HTERT RPE-1 (cell line): ENCODE measurements around the gene PAQR3.

Experiments
- in situ Hi-C: fragments of 300-500 bp; cut with MboI; formaldehyde crosslinking; loops from 4 replicates; pipeline ENCODE4 v1.14.3; 2020; ENCODE audit warnings: low sequenced_read_pairs

PAQR3 gene, protein sequence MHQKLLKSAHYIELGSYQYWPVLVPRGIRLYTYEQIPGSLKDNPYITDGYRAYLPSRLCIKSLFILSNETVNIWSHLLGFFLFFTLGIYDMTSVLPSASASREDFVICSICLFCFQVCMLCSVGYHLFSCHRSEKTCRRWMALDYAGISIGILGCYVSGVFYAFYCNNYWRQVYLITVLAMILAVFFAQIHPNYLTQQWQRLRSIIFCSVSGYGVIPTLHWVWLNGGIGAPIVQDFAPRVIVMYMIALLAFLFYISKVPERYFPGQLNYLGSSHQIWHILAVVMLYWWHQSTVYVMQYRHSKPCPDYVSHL

DNA sequence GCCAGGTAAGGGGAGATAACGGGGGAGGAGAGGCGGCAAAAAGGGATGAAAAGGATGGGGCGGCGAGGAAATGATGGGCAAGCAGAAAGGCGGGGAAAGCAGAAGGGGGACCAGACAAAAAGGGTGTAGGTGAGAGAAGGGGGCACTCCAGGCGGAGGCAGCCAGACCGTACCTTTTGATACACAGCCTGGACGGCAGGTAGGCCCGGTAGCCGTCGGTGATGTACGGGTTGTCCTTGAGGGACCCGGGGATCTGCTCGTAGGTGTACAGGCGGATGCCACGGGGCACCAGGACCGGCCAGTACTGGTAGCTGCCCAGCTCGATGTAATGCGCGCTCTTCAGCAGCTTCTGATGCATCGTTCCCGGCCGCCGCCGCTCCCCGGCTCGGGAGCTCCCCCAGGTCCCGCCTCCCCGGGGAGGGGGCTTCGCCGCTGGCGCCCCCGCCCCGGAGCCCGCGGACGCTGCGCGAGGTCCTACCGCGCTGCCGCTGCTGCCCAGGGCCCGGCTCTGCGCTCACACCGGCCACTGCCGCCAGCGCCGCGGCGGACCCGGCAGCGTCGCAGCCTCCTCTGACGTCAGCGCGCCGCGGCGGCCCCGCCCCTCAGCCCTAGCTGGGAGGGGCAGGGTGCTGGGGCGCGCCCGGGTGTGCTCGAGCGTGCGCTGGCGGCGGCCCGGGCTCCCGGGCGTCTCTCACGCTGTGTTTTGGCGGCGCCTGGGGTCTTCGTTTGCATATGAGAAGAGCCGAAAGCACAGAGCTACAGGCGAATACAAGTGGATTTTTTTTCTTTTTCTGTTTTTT is at the start of gene PAQR3:
PAQR3 (minus strand) TSS at position 571 of the 799 bp plus-strand sequence; CDS start at position 357, 214 bp downstream.
- in situ Hi-C loops: no loop called here

DNA sequence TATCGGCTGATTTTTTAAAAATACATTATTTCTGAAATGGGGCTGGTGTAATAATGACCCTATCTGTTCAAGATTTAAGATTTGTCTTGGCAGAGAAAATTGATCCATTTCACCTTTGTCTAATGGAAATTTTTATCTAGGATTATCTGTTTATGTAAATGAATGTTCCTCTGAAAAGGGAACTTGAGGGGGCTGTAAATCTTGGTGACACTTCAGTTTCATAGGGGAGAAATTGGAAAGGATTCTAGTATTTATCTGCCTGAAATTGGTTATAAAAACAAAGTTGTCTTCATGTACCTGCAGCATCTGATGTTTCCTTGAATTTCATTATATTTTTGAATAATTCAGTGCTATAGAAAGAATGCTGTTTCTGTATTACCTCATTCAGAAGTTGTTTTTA is 48.4 kb upstream of the PAQR3 start:
- in situ Hi-C loops: no loop called here

DNA sequence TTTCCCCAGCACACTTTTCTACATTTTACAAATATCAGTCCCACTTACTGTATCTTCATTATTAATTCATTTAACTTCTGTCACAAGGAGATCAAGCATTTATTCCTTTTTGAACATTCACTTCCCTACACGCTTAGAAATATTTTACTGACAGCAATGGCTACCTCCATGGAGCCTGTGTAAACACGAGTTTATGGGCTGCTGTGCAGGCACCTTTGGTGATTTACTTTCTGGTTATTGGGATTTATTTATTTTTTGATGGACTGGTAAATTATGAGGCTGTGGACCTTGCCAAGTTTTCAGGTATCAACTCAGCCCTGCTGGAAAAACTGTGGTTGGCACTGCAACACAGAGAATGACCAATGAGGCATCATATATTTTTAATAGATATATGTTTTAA is 45.4 kb upstream of the PAQR3 start:
- in situ Hi-C loops: no loop called here

DNA sequence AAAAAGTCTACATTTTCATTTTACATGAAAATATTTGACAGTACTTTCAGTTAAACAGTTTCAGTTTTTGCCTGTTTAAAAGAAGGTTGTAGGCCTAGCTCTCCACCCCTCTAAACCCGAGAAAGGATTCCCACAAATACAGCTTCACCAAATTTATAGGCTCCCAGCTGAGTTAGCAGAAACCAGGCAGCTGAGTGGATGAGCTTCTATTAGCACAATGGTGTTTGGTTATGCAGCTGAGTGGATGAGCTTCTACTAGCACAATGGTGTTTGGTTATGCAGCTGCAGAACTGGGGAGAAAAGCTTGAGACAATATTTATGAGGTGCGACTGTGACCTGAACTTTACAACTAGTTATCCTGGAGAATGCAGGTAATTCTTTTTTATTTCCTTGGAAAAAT is 36.6 kb upstream of the PAQR3 start:
- in situ Hi-C loops: no loop called here

DNA sequence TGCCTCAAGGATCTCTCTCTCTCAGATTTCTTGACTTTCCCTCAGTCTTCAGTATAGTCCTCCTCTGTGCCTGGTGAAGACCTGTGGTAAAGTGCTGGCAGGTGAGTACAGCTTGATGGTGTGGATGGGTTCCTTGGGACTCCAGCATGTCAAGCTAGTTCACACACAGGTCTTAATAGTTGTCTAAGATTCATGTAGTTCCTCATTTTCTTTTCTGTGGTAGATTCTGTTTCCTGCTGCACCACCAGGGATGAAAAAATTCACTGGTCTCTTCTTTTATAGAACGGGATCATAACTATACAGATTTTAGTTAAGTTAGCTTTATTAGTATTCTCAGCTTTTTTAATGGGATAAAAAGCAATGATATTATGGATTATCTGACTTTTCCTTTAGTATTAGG is 32.5 kb upstream of the PAQR3 start:
- in situ Hi-C loops: no loop called here

DNA sequence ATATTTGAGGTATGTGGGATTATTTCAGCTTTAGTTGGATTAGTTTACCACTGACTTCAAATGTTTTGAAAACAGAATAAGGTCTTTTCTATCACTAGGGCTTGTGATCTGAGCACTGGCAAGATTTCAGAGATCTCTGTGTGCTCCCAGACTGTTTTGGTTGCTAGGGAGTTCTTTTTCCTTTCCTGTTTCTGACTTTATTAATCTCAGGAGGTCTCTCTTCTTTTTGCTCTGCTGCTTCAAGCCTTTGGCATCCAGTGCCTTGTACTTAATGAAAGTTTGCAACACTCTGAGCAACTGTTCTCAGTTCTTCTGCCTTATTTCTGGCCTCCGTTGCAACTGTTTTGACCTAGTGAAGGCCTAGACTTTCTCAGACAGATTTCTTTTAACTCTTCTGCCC is 32.1 kb upstream of the PAQR3 start:
- in situ Hi-C loops: no loop called here

DNA sequence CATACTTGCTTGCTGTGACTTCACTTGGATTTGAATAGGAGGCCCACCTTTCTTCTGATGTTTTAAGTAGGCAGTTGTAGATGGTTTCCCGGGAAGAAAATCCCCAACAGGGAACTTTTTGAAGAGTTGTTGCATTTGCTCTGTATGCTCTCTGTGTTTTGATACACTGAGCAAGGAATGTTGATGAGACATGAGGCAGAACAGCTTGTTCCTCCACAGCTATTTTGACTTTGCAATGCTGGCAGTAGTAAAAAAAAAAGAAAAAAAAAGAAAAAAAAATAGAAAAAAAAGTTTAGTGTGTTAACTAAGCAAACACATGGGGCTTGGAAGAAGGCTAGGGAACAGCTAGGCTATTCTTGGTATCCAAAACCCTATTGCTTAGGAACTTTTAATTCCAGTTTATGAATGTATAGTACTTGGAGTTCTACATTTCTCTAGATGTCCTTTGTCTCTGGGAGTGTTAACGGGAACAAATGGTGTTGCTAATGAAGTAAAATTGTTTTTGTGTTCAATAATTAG is 23.4 kb upstream of the PAQR3 start:
- in situ Hi-C loops: no loop called here

DNA sequence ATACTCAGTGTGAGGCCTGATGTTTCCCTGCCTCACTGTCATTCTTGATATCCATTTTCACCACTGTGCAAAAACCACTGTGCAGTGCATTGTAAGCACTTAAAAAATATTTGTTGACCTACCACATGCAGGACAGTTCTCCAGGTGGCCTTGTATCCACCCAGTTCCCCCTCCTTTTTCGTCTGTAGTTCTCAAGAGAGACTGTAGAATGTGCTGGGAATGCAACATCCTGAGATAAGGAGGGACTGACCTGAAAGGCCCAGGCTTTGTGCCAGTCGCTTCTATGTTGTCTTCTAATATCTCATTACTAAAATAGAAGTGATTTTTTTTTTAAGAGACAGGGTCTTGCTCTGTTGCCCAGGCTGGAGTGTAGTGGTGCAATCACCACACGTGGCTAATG is 21.7 kb upstream of the PAQR3 start:
- in situ Hi-C loops: no loop called here

DNA sequence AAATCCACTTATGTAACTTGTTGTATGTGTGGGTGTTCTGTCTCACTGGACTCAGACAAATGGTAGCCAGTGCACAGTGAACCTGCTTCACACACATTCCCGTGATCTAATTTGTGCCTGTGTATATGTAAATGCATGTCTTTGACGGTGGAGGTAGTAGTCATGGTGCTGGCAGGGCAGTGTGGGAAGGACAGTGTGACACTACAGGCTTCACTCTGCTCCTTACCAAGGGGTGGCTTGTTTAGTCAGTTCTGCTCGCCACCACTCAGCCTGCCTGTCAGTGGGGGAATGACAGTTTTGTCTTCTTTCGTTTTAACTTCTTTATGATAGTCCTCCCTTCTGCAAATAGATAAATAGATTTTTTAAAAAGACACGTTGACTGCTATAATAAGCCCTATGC is 17.7 kb upstream of the PAQR3 start:
- in situ Hi-C loops: no loop called here

DNA sequence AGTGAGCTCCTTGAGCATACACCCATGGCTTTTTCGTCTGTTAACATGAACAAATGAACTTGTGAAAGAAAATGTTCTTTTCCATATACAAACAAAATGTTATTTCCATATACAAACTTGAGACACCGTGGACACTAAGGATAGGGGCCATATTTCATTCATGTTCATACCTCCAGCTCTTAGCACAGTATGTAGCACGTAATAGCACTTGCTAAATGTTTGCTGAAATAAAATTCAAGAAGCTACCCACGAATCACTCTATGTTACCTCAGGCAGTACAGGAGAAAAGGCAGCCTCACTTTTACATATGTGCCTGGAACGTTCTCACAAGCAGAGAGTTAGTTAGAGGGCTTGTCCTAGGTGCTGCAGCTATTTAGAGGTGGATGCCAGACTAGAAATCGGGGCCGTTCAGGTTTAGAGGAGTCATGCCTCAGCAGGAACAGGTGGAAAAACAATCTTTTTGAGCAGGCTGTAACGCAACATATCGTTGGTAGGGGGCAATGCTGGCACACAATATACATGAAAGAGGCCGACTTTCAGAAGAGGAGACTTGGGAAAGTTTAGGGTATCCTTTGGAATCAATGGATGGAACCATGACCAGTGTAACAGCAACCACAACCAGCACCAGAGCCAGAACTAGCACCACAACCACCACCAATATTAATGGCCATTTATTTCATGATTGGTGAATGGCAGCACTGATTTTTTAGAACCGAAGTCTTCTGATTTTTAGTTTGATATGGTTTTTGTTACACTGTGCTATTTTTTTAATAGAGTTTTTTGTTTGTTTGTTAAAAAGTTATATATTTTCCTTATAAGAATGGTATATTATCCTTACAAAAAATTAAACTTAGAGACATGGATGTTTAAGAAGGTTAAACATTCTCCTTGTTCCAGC is 14.8 kb upstream of the PAQR3 start:
- in situ Hi-C loops: no loop called here

DNA sequence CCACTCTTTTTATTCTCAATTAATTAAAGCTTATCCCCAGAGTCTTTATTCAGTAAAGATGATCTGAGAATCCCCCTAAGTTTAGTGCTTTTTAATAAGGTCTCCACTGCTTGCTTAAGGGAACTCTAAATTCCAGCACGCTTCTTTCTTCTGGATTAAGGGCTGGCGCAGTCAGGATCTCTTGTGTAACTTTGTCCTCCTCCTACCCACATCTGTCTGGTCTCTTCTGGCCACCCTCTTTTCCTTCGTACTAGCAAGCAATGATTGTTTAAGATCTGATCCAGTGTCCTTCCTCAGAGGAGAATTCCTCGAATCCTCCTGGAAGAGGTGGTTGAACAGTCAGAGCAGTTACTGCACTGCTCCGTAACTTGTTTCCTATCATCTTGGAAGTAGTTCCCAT is 14.0 kb upstream of the PAQR3 start:
- in situ Hi-C loops: no loop called here

DNA sequence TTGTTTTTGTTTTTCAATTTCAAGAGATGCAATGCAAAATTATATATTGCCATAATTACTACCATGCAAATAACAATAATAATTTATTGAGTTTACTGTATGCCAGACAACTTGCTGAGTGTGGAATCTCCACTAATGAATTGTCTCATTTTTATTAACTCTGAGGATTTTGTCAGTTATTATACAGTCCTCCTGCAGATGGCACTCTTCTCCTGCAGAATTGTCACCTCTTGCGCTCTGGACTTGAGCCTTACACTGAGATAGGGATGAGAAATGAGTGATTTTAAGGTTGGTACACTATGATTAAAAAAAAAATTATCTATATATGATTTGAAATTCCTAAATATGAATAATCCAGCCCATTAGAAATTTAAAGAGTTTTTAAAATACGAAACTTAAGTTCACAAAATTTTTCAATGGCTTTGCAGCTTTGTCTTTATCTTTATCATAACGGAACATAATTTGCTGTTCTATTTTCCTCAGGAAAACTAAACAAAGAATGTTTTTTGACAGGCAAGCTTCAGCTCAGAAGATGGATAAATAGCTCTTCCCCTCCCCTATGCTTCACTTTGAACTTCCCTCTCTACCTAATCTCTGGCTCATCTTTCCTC is 12.7 kb upstream of the PAQR3 start:
- in situ Hi-C loops: no loop called here

DNA sequence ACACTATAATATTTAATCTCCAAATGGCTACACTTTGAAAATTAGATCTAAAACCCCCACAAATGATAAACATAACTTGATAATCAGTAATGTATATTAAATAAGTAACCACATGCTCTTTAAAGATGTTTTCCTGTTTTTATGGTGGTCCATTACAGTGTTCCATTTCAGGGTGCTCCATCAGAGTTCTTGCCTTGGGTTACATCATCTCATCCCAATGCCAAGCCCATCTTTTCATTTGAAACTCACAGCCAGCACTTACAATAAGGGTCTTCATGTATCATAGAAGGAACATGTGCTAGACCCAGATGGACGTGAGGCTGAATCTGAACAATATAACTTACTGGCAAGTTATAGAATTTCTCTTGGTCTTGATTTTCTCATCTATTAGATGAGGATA is 10.5 kb upstream of the PAQR3 start:
- in situ Hi-C loops: no loop called here

DNA sequence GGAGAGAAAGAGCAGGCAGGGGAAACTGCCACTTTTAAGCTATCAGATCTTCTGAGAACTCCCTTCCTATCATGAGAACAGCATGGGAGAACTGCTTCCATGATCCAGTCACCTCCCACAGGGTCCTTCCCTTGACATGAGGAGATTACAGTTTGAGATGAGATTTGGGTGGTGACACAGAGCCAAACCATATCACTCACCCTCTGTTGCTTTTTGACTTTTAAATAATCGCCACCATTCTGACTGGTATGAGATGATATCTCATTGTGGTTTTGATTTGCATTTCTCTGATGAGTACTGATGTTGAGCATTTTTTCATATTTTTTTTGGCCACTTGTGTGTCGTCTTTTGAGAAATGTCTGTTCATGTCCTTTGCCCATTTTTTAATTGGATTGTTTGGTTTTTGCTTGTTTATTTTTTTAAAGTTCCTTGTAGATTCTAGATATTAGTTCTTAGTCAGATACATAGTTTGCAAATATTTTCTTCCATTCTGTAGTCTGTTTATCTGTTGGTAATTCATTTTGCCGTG is 6.5 kb upstream of the PAQR3 start:
- in situ Hi-C loops: no loop called here

DNA sequence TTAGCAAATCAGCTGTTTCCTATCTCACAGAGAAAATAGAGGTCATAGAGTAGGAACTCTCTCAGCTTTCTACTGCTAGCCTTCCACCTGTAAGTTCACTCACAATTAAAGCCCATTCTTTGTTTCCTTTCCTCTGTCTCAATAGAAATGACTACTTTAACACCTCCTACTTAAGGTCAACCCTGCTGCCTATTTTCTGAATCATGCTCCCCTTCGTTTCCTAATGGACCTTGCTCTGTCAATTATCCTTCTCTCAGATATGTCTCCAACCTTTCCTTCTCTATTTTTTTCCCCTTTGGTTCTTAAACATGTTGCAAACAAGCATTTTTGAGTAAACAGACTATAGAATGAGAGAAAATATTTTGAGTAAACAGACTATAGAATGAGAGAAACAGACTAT is 5.1 kb upstream of the PAQR3 start:
- in situ Hi-C loops: no loop called here

DNA sequence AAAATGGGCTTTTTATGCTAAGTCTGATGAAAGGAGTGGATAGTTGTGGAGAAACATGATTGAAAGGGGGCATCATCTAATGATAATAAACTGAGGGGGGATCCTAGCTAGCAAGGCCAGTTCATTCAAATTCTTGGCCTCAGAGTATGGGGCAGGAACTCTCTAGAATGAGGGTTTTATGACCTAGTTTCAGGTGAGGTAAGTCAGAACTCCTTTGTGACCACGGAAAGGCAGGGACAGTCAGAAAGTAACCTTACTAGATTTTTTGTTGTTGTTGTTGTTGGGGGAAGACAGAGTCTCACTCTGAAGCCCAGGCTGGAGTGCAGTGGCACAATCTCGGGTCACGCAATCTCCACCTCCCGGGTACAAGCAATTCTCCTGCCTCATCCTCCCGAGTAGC is 1.5 kb upstream of the PAQR3 start:
- in situ Hi-C loops: no loop called here

DNA sequence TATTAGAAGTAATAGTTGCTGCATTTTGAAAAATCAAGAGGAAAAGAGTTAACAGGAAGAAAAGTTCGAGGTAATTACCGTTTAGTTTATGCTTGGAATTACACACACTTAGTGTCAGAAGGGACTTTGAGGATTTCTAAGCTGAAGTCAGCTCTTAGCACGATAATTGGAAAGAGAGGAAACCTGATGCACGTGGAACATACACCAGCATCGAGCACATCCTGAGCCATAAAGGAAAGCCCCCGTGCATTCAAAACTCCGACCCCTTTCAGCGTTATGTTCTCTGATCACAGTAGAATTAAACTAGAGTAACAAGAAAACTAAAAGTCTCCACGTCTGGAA is 400 bp upstream of the PAQR3 start:
- in situ Hi-C loops: no loop called here

DNA sequence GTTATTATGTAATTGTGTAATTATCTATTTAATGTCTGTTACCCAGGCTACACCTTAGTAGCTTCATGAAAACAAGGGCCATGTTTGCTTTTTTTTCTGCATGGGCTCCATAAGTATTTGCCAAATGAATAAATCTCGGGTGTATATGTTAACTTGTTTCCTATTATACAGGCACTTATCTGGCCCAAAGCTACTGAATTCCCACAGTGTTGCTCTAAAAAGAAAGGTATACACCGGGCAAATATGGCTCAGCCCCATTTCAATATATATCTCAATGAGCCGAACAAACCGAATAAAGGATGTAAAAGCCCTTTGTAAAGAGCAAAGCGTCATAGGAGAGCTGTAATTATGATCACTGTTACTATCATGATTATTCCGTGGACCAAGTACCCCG is 767 bp downstream of the PAQR3 start:
- in situ Hi-C loops: no loop called here

DNA sequence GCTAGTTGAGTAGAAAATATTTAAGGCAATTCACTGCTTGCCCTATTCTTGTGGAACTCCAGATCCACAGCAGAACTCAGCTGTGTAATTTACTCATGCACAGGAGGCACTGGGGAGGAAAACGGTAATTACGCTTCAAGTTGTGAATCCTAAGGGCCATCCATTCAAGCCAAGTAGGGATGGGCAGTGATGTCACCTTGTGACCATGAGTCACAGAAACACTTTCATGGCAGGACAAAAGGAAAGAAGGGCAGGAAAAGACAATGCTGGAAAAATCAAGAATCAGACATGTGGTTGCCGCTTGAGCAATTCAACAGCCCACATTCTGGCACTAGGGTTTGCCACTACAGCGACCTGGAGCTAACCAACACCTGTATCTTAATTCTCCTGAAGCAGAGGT is 1.4 kb downstream of the PAQR3 start:
- in situ Hi-C loops: no loop called here

DNA sequence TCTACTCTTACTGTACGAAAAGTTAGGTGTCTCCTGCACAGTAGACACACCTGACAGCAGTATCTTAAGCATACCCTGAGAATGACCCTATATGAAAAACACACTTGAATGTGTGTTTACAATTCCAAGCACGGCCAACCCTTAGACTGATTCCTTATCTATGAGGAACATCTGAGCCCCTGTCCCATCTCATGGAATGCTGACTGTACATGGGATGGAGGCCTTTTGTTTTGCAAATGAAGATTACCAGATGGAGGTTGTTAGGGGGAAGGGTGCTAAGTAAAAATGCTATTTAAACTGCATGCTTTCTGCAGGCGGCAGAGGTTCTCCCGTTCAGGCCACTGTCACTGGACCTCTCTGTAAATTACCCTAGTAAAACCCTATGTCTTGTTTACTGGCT is 2.2 kb downstream of the PAQR3 start:
- in situ Hi-C loops: no loop called here
